Naive thymus-derived CD4-positive, alpha-beta T cell (primary cell): Measurements from ENCODE around the gene AGFG1. TPM values are rescaled to one million over a fixed set of nuclear protein-coding genes. Genes with fewer than 3 reads are reported as not detected.
"Not testable (repeated sequence)": the region's sequence is repeated elsewhere in the genome, so short reads cannot be mapped to it uniquely, and the experiment has no call there.

Experiments used
- ATAC-seq: fragments of 150-1000 bp; cut with Tn5 transposase; 2 replicates; pipeline ENCODE4 v1.10.0; 2021; ENCODE audit warnings: mild to moderate bottlenecking, moderate library complexity
- CTCF ChIA-PET: fragments of 350-600 bp; sonication (Branson Sonifier 250); formaldehyde crosslinking; loops from one replicate; lab custom pipeline; 2021; ENCODE audit warnings: antibody characterized with exemption; lab: Charles Lee
- POLR2A ChIA-PET: fragments of 350-600 bp; sonication (Branson Sonifier 250); formaldehyde crosslinking; loops from one replicate; lab custom pipeline; 2021; ENCODE audit warnings: antibody characterized with exemption, inconsistent platforms; lab: Charles Lee
- DNase-seq, 9 donors: peaks; one replicate each; pipeline versions ENCODE4 v3.0.0 to v3.0.0-alpha.2; 2020 to 2022; ENCODE audit warnings: mixed read lengths in 1 of 9
- H3K27ac ChIP-seq: one replicate; pipeline ENCODE4 v1.7.0; 2013; ENCODE audit warnings: mild to moderate bottlenecking, low read depth, low read length, moderate library complexity
- H3K27me3 ChIP-seq, 2 donors: one replicate each; pipeline ENCODE4 v1.7.0; 2013; ENCODE audit warnings: low read length in 2 of 2, mild to moderate bottlenecking in 2 of 2, moderate library complexity in 2 of 2; ENCODE audit not compliant: control insufficient read depth in 2 of 2, insufficient read depth in 2 of 2
- H3K36me3 ChIP-seq, 3 experiments: 1 replicate in 2 of 3; 2 replicates in 1 of 3; pipeline ENCODE4 v1.7.0; 2013; ENCODE audit warnings: low read length in 3 of 3, mild to moderate bottlenecking in 3 of 3, moderate library complexity in 1 of 3; ENCODE audit not compliant: insufficient read depth in 3 of 3, control insufficient read depth in 2 of 3
- H3K4me1 ChIP-seq, 2 donors: one replicate each; pipeline ENCODE4 v1.7.0; 2013; ENCODE audit warnings: low read length in 2 of 2, mild to moderate bottlenecking in 2 of 2, moderate library complexity in 1 of 2; ENCODE audit not compliant: control insufficient read depth in 2 of 2, insufficient read depth in 2 of 2
- H3K4me3 ChIP-seq: 2 replicates; pipeline ENCODE4 v1.7.0; 2013; ENCODE audit warnings: mild to moderate bottlenecking, low read length
- H3K9me3 ChIP-seq, 3 experiments: 1 replicate in 2 of 3; 2 replicates in 1 of 3; pipeline ENCODE4 v1.7.0; 2013; ENCODE audit warnings: low read length in 3 of 3; ENCODE audit not compliant: control insufficient read depth in 2 of 3
- H3K27ac Mint-ChIP-seq, 9 donors: one replicate each; pipeline ENCODE4 v1.8.0; 2020 to 2022; ENCODE audit warnings: mixed read lengths in 9 of 9, mild to moderate bottlenecking in 8 of 9, moderate library complexity in 5 of 9, inconsistent platforms in 2 of 9
- H3K27me3 Mint-ChIP-seq, 5 donors: one replicate each; pipeline ENCODE4 v1.8.0; 2021 to 2022; ENCODE audit warnings: mixed read lengths in 5 of 5, mild to moderate bottlenecking in 1 of 5
- H3K36me3 Mint-ChIP-seq, 5 donors: one replicate each; pipeline ENCODE4 v1.8.0; 2020 to 2022; ENCODE audit warnings: mixed read lengths in 5 of 5, mild to moderate bottlenecking in 3 of 5, inconsistent platforms in 1 of 5
- H3K4me1 Mint-ChIP-seq, 7 donors: one replicate each; pipeline ENCODE4 v1.8.0; 2020 to 2022; ENCODE audit warnings: mixed read lengths in 7 of 7, mild to moderate bottlenecking in 3 of 7, inconsistent platforms in 1 of 7
- H3K4me3 Mint-ChIP-seq, 10 donors: one replicate each; pipeline ENCODE4 v1.8.0; 2020 to 2022; ENCODE audit warnings: mild to moderate bottlenecking in 10 of 10, mixed read lengths in 10 of 10, moderate library complexity in 6 of 10, inconsistent platforms in 2 of 10
- H3K9me3 Mint-ChIP-seq, 11 donors: one replicate each; pipeline ENCODE4 v1.8.0; 2020 to 2022; ENCODE audit warnings: mixed read lengths in 11 of 11, mild to moderate bottlenecking in 4 of 11, inconsistent platforms in 1 of 11, moderate library complexity in 1 of 11
- intact Hi-C, 2 donors: fragments of 100-400 bp; cut with micrococcal nuclease; formaldehyde crosslinking; loops; one replicate each; pipeline ENCODE4 v1.15.1; 2023
- polyA plus RNA-seq, 2 donors: library from polyadenylated mRNA; unstranded; fragments of 300-500 nt; fragmentation: Illumina TruSeq; gene quantifications; one replicate each; pipeline ENCODE4 v1.2.3, GENCODE V29; 2021
- total RNA-seq, 6 experiments: library from RNA in 5 of 6; stranded (reverse) in 5 of 6; gene quantifications; 1 replicate in 5 of 6; 2 replicates in 1 of 6; pipeline ENCODE4 v1.2.3 and lab custom pipeline; 2021 to 2026

The AGFG1 gene
- total and polyA plus RNA-seq, 7 experiments from 2014 or later: 10.6 to 84.5 (median 55.4) TPM

DNA sequence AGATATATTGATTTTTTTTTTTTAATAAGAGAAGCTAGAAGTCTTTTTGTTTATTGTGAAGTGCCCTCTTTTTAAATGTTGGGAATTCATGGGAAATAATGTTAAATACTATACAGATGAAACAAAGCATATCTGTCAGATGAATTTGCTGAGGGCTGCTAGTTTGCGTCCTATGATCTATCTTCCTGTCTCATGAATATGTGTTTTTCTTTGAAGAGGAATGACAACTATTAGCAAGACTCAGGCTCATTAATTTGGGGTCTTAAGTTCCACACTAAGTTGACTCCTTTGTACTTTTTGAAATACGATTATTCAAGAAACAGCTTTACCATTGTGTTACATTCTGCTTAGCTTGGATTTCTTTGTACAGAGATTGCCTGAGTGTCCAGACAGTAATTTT, 57.9 kb downstream of the AGFG1 start:
- H3K27ac ChIP-seq: no peak overlapping the region
- H3K36me3 ChIP-seq: peaks cover 14 to 36% (median 16%) of the 10 kb centered on the region in 3 experiments
- no peak overlapping the region for H3K27ac Mint-ChIP-seq
- H3K4me1 Mint-ChIP-seq: peaks cover 0 to 17% (median 3%) of the 10 kb centered on the region in 7 donors
- H3K9me3 Mint-ChIP-seq: no peaks in the 10 kb centered on the region
- no peaks in the 10 kb centered on the region for H3K27me3 ChIP-seq
- H3K4me1 ChIP-seq: no peaks in the 10 kb centered on the region
- no peaks in the 10 kb centered on the region for H3K27me3 Mint-ChIP-seq
- ATAC-seq (no peak), DNase-seq (no peak)
- POLR2A ChIA-PET: no interaction called here
- no peak overlapping the region for H3K4me3 ChIP-seq
- CTCF ChIA-PET: interaction anchor here (0.6 kb wide), 1 partner anchor 45 kb away, joined by 4 read pairs; no protein-coding TSS in a partner anchor
- H3K36me3 Mint-ChIP-seq: peaks cover 0 to 50% (median 18%) of the 10 kb centered on the region in 5 donors
- H3K4me3 Mint-ChIP-seq: no peak overlapping the region
- intact Hi-C loops: loop anchor here in 1 of 2 donors (5.0 kb wide), 1 partner anchor 48 kb away; no protein-coding TSS in a partner anchor
- no peaks in the 10 kb centered on the region for H3K9me3 ChIP-seq

DNA sequence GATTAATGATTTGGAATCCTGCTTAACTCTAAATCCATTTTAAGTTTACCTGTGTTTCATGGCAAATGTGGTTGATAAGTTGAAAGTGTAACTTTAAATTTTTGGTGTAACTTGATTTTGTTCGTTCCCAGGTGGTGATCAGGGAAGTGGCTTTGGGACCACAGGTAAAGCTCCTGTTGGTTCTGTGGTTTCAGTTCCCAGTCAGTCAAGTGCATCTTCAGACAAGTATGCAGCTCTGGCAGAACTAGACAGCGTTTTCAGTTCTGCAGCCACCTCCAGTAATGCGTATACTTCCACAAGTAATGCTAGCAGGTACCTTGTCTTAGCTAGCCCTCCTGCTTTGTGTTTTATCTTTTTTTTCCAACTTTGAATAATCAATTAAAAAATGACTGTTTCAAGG, 62.8 kb downstream of the AGFG1 start:
- DNase-seq: no peak
- no peaks in the 10 kb centered on the region for H3K9me3 ChIP-seq
- peaks cover 0 to under 1% (median 0%) of the 10 kb centered on the region in 11 donors for H3K9me3 Mint-ChIP-seq

DNA sequence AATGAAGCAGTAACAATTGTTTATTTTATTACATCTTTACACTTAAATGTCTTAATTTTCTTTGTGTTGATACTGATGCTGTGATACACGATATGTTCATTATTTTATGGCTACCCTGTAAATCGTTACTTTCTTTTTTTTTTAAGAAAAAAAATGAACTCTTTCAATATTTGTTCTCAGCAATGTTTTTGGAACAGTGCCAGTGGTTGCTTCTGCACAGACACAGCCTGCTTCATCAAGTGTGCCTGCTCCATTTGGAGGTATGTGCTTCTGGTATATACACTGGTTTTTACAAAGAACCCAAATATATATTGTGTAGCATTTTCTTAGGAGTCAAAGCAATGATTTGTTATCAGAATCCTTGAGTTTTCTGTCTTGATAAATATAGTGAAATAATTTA, 64.5 kb downstream of the AGFG1 start:
- ChIA-PET POLR2A (no interaction called here), CTCF (no interaction called here)
- Histone ChIP-seq H3K4me1 (no peaks in the 10 kb centered on the region), H3K4me3 (no peak overlapping the region), H3K36me3 (peaks cover 6 to 59% (median 12%) of the 10 kb centered on the region in 3 experiments), H3K27ac (no peak overlapping the region), H3K9me3 (no peaks in the 10 kb centered on the region), H3K27me3 (no peaks in the 10 kb centered on the region)
- Mint-ChIP-seq H3K27me3 (no peaks in the 10 kb centered on the region), H3K9me3 (peaks cover 0 to 14% (median 8%) of the 10 kb centered on the region in 11 donors), H3K27ac (no peak overlapping the region), H3K4me1 (peaks cover 0 to 7% (median 3%) of the 10 kb centered on the region in 7 donors), H3K36me3 (peaks cover 19 to 71% (median 52%) of the 10 kb centered on the region in 5 donors), H3K4me3 (no peak overlapping the region)
- intact Hi-C loops: no loop called here
- DNase-seq (no peak), ATAC-seq (no peak)

More for the DNA sequence above, 62.8 kb downstream of the AGFG1 start:
- Mint-ChIP-seq H3K4me1 (peaks cover 0 to 4% (median 0%) of the 10 kb centered on the region in 7 donors), H3K27me3 (no peaks in the 10 kb centered on the region), H3K4me3 (no peak overlapping the region), H3K27ac (peak overlapping the region in 1 of 9 donors; percentile 51), H3K36me3 (peaks cover 8 to 58% (median 39%) of the 10 kb centered on the region in 5 donors)
- ChIA-PET POLR2A (no interaction called here), CTCF (no interaction called here)
- H3K4me1 ChIP-seq: no peaks in the 10 kb centered on the region
- intact Hi-C loops: no loop called here
- no peaks in the 10 kb centered on the region for H3K27me3 ChIP-seq
- no peak overlapping the region for H3K27ac ChIP-seq
- H3K36me3 ChIP-seq: peaks cover 6 to 57% (median 12%) of the 10 kb centered on the region in 3 experiments
- no peak overlapping the region for H3K4me3 ChIP-seq
- ATAC-seq: no peak

DNA sequence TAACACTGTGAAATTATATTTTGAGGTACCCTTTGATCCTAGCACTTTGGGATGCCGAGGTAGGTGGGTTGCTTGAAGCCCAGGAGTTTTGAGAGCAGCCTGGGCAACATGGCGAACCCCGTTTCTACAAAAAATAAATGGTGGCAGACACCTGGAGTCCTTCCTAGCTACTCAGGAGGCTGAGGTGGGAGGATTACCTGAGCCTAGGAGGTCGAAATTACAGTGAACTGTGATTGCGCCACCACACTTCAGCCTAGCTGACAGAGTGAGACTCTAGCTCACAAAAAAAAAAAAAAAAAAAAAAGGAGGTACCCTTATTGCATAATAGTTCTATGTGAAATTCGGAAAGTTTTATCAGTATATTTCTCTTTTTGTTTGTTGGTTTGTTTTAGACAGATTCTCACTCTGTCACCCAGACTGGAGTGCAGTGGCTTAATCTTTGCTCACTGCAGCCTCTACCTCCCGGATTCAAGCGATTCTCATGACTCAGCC, 67.6 kb downstream of the AGFG1 start:
- H3K36me3 Mint-ChIP-seq: peaks cover 24 to 81% (median 60%) of the 10 kb centered on the region in 5 donors

DNA sequence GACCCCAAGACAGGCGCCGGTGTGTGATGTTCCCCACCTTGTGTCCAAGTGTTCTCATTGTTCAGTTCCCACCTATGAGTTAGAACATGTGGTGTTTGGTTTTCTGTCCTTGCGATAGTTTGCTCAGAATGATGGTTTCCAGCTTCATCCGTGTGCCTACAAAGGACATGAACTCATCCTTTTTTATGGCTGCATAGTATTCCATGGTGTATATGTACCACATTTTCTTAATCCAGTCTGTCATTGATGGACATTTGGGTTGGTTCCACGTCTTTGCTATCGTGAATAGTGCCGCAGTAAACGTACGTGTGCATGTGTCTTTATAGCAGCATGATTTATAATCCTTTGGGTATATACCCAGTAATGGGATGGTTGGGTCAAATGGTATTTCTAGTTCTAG, 68.4 kb downstream of the AGFG1 start:
- intact Hi-C loops, H3K27ac Mint-ChIP-seq, DNase-seq, CTCF ChIA-PET, POLR2A ChIA-PET, H3K27me3 Mint-ChIP-seq, ATAC-seq, H3K9me3 ChIP-seq, H3K27me3 ChIP-seq, H3K4me3 Mint-ChIP-seq, H3K4me3 ChIP-seq, H3K27ac ChIP-seq, H3K4me1 ChIP-seq: not testable (repeated sequence)
- H3K36me3 ChIP-seq: peaks cover 0 to 39% (median 5%) of the 10 kb centered on the region in 3 experiments
- Mint-ChIP-seq H3K9me3 (peaks cover 0 to 16% (median 8%) of the 10 kb centered on the region in 11 donors), H3K4me1 (peaks cover 3 to 21% (median 11%) of the 10 kb centered on the region in 7 donors), H3K36me3 (peaks cover 28 to 84% (median 67%) of the 10 kb centered on the region in 5 donors)

More for the DNA sequence above, 67.6 kb downstream of the AGFG1 start:
- no peaks in the 10 kb centered on the region for H3K9me3 ChIP-seq
- no peak overlapping the region for H3K27ac Mint-ChIP-seq
- H3K27me3 ChIP-seq: no peaks in the 10 kb centered on the region
- intact Hi-C loops: no loop called here
- H3K4me3 Mint-ChIP-seq: no peak overlapping the region
- peaks cover 1 to 15% (median 9%) of the 10 kb centered on the region in 7 donors for H3K4me1 Mint-ChIP-seq
- POLR2A ChIA-PET: no interaction called here
- no peak for ATAC-seq
- peaks cover 0 to 16% (median 8%) of the 10 kb centered on the region in 11 donors for H3K9me3 Mint-ChIP-seq
- H3K27ac ChIP-seq: no peak overlapping the region
- H3K36me3 ChIP-seq: peaks cover 0 to 40% (median 8%) of the 10 kb centered on the region in 3 experiments
- H3K27me3 Mint-ChIP-seq: no peaks in the 10 kb centered on the region
- H3K4me3 ChIP-seq: no peak overlapping the region
- no peak for DNase-seq
- CTCF ChIA-PET: no interaction called here
- H3K4me1 ChIP-seq: no peaks in the 10 kb centered on the region

DNA sequence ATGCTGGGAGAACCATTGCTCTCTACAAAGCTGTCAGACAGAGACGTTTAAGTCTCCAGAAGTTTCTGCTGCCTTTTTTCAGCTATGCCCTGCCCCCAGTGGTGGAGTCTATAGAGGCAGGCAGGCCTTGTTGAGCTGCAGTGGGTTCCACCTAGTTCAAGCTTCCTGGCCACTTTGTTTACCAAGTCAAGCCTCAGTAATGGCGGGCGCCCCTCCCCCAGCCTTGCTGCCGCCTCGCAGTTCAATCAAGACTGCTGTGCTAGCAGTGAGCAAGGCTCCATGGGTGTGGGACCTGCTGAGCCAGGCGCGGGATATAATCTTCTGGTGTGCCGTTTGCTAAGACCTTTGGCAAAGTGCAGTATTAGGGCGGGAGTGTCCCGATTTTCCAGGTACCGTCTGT, 74.0 kb downstream of the AGFG1 start:
- Histone ChIP-seq H3K27me3 (no peaks in the 10 kb centered on the region), H3K36me3 (peaks cover 0 to 17% (median 3%) of the 10 kb centered on the region in 3 experiments), H3K9me3 (no peaks in the 10 kb centered on the region), H3K4me1 (no peaks in the 10 kb centered on the region), H3K4me3 (no peak overlapping the region), H3K27ac (no peak overlapping the region)
- ChIA-PET CTCF (interaction anchor here (1.5 kb wide), 1 partner anchor 24 kb away, joined by 3 read pairs; no protein-coding TSS in a partner anchor), POLR2A (no interaction called here)
- ATAC-seq (no peak), DNase-seq (no peak)
- H3K27me3 Mint-ChIP-seq: no peaks in the 10 kb centered on the region
- no peak overlapping the region for H3K4me3 Mint-ChIP-seq
- H3K27ac Mint-ChIP-seq: peak overlapping the region in 1 of 9 donors; percentile 17
- intact Hi-C loops: no loop called here
- peaks cover 0 to 8% (median 2%) of the 10 kb centered on the region in 11 donors for H3K9me3 Mint-ChIP-seq
- peaks cover 13 to 68% (median 44%) of the 10 kb centered on the region in 5 donors for H3K36me3 Mint-ChIP-seq
- H3K4me1 Mint-ChIP-seq: peaks cover 3 to 19% (median 11%) of the 10 kb centered on the region in 7 donors

DNA sequence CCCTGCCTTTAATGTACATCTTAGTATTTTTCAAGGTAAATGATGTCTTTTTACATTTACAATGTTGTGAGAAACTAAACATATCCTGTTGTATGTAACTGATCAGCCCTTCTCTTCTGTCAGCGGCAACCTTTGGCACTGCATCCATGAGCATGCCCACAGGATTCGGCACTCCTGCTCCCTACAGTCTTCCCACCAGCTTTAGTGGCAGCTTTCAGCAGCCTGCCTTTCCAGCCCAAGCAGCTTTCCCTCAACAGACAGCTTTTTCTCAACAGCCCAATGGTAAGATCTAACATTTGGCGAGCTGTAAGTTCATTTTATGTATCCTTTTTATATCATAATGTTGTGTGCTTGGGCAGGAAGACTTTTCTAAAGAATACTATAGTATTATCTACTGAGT, 79.9 kb downstream of the AGFG1 start:
- ChIA-PET CTCF (no interaction called here), POLR2A (no interaction called here)
- intact Hi-C loops: no loop called here
- no peak for ATAC-seq
- Mint-ChIP-seq H3K27me3 (no peaks in the 10 kb centered on the region), H3K9me3 (no peaks in the 10 kb centered on the region), H3K27ac (no peak overlapping the region), H3K36me3 (peaks cover 3 to 44% (median 12%) of the 10 kb centered on the region in 5 donors), H3K4me3 (no peak overlapping the region), H3K4me1 (peaks cover 0 to 5% (median 0%) of the 10 kb centered on the region in 7 donors)
- H3K36me3 ChIP-seq: peaks cover 4 to 39% (median 8%) of the 10 kb centered on the region in 3 experiments
- H3K4me1 ChIP-seq: no peaks in the 10 kb centered on the region
- no peak for DNase-seq
- H3K27me3 ChIP-seq: no peaks in the 10 kb centered on the region
- no peaks in the 10 kb centered on the region for H3K9me3 ChIP-seq
- no peak overlapping the region for H3K27ac ChIP-seq
- H3K4me3 ChIP-seq: no peak overlapping the region
